Measurements from ENCODE around the gene ATP10A.

DNA sequence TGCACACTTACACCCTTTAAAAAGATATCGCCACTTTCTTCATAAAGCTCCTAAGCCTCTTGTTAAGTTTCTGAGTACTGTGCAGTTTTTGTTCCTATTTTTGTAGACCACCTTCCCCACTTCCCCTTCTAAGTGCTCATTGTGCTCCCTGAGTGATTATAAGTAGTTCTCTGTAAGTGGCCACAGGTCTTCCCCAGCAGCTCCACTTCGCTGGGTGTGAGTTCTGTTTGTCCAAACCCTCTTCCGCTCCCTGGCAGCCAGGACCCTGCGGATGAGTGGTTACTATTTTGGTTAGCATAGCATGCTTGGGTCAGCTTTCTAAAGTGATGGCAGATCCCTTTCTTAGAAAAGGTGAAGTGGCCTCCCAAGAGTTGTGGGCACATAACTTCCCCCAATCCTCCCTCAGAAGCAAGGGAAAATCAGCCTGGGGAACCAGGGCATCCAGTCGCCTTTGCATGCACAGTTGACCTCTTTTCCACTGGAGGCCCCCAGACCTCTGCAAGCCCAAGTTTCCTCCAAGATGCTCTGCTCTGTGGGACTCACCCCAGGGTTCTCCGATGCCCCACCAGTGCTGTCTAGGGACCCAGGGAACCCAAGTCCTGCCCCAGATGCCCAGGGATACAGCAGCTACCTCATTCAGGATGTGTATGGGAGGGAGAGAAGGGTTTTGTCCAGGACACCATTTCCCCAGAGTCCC lies 69.6 kb downstream of the ATP10A start:
- TF ChIP-seq CTCF (IDR thresholded peaks at IDR 0.05): no peak
- no peak for TF ChIP-seq POLR2A (IDR thresholded peaks at IDR 0.05)

All from adrenal gland (tissue), 5 donors.